Measurements from ENCODE around the gene SKP2. TPM values are rescaled to one million over a fixed set of nuclear protein-coding genes. Genes with fewer than 3 reads are reported as not detected.
"Not testable (repeated sequence)": the region's sequence is repeated elsewhere in the genome, so short reads cannot be mapped to it uniquely, and the experiment has no call there.

Gene SKP2
- polyA plus RNA-seq, 4 donors = 1.4 to 73.0 (median 7.9) TPM

DNA sequence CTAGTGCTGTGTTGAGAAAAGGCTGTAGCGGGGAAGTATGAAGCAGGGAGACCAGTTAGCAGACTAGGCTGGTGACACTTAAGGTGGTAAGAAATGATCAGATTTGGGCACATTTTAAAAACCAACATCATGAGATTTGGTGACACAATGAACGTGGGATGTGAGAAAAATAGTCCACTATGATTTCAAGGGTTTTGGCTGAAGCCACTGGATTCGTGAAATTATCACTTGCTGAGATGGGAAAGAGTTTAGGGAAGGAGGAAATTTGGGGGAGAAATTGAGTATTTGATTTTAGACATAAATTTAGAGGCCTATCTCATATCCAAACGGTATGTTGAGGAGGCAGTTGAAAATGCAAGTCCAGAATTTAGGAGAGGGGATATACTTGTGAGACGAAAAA lies 23.1 kb downstream of the SKP2 start:
- H3K27ac ChIP-seq (ENCODE audit: low read depth in 1 of 3, low read length in 2 of 3) = no peak overlapping the region
- H3K9me3 ChIP-seq (ENCODE audit: control insufficient read depth in 2 of 2, insufficient read depth in 1 of 2, low read depth in 1 of 2, low read length in 1 of 2) = no peaks in the 10 kb centered on the region
- WGBS, 3 donors = 79 to 85% (median 85%) methylated on average over 5 of the region's 5 CpGs
- H3K36me3 ChIP-seq (ENCODE audit: control insufficient read depth in 3 of 3, insufficient read depth in 2 of 3, low read depth in 1 of 3, low read length in 3 of 3) = peaks cover 7 to 15% (median 9%) of the 10 kb centered on the region in 3 donors
- H3K4me3 ChIP-seq (ENCODE audit: low read depth in 1 of 3, low read length in 3 of 3) = no peak overlapping the region
- FAIRE-seq (no peak), DNase-seq (no peak)
- no peaks in the 10 kb centered on the region for H3K27me3 ChIP-seq (ENCODE audit: control insufficient read depth in 3 of 3, insufficient read depth in 3 of 3, low read length in 3 of 3)
- no peaks in the 10 kb centered on the region for H3K4me1 ChIP-seq (ENCODE audit: control insufficient read depth in 3 of 3, insufficient read depth in 2 of 3, low read depth in 1 of 3, low read length in 2 of 3)

DNA sequence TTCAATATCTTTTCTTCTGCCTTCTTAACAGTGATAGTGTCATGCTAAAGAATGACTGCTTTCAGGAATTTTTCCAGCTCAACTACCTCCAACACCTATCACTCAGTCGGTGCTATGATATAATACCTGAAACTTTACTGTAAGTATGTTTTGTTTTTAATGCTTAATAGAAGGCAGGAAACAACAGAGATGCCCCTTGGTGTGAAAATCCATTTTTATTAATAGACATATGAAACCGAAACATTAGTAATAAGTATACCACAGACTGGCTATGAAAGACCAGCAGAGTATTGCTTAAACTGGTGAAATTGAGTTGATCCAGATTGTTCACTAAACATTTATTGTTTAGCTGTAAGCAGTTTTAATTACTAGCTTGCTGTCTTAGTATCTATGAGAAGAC lies 25.2 kb downstream of the SKP2 start:
- 67 to 86% (median 79%) methylated on average over 2 of the region's 2 CpGs for WGBS, 3 donors
- Histone ChIP-seq H3K9me3 (ENCODE audit: control insufficient read depth in 2 of 2, insufficient read depth in 1 of 2, low read depth in 1 of 2, low read length in 1 of 2) (no peaks in the 10 kb centered on the region), H3K4me3 (ENCODE audit: low read depth in 1 of 3, low read length in 3 of 3) (no peak overlapping the region), H3K4me1 (ENCODE audit: control insufficient read depth in 3 of 3, insufficient read depth in 2 of 3, low read depth in 1 of 3, low read length in 2 of 3) (no peaks in the 10 kb centered on the region), H3K27ac (ENCODE audit: low read depth in 1 of 3, low read length in 2 of 3) (no peak overlapping the region), H3K36me3 (ENCODE audit: control insufficient read depth in 3 of 3, insufficient read depth in 2 of 3, low read depth in 1 of 3, low read length in 3 of 3) (peaks cover 2 to 12% (median 5%) of the 10 kb centered on the region in 3 donors), H3K27me3 (ENCODE audit: control insufficient read depth in 3 of 3, insufficient read depth in 3 of 3, low read length in 3 of 3) (no peaks in the 10 kb centered on the region)
- DNase-seq (no peak), FAIRE-seq (no peak)

DNA sequence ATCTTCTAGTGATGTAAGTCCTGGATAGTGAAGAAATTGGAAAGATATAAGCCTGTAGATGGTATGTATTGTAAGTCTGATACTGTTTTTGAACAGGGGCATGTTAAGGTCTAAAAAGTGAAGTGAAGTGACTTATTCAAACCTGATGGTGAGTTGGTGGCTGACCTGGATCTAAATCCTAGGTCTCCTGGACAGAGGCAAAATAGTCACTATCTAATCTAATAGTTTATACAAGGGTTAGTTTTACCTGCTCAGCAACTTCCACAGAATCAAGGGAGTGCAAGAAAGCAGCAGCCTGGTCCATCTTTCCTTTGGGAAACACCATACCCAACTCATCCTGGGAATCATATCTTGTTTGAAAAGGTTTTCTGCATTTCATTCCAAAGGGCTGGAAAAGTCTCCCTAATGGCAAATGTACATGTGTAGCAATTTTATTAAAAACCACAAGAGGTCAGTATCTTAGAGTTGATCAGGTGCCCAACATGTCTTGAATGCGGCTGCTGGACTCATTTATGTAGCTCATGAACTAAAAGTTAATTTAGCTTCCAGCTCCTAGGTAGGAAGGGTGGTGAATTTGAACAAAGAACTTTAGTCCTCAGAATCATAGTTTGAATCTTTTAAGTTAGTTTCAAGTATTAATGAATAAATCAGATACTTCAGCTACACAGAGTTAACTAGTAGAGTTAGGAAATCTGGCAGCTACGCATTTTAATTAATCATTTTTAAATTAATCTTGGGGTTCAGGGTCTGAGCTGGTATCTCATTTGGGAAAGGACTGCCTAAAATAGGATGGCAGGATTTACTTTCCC lies 26.0 kb downstream of the SKP2 start:
- Histone ChIP-seq H3K27ac (ENCODE audit: low read depth in 1 of 3, low read length in 2 of 3) (no peak overlapping the region), H3K4me3 (ENCODE audit: low read depth in 1 of 3, low read length in 3 of 3) (no peak overlapping the region), H3K4me1 (ENCODE audit: control insufficient read depth in 3 of 3, insufficient read depth in 2 of 3, low read depth in 1 of 3, low read length in 2 of 3) (no peaks in the 10 kb centered on the region), H3K36me3 (ENCODE audit: control insufficient read depth in 3 of 3, insufficient read depth in 2 of 3, low read depth in 1 of 3, low read length in 3 of 3) (peaks cover 2 to 10% (median 5%) of the 10 kb centered on the region in 3 donors), H3K9me3 (ENCODE audit: control insufficient read depth in 2 of 2, insufficient read depth in 1 of 2, low read depth in 1 of 2, low read length in 1 of 2) (no peaks in the 10 kb centered on the region), H3K27me3 (ENCODE audit: control insufficient read depth in 3 of 3, insufficient read depth in 3 of 3, low read length in 3 of 3) (no peaks in the 10 kb centered on the region)
- FAIRE-seq (peak; percentile 26), DNase-seq (peak; percentile 32 to 54)
- WGBS, 3 donors = 60 to 70% (median 67%) methylated on average over 2 of the region's 2 CpGs

DNA sequence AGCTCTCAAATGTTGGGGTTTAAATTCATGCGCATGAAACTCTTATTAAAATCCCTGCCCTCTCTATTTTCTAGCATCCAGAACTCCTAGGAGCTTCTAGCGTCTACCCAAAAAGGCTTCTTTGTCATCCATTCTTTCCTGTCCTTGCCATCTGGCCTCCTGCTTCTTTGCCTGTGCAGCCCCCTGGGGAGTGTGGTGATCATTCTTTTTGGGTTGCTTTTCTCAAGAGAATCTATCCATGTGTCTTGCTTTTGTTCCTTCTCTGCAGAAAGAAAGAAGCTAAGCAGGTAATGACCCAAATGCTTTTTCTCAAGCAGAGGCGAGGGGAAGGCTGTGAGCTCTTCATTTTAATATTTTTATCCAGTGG lies 26.6 kb downstream of the SKP2 start:
- FAIRE-seq = no peak
- no peak for DNase-seq
- Histone ChIP-seq H3K36me3 (ENCODE audit: control insufficient read depth in 3 of 3, insufficient read depth in 2 of 3, low read depth in 1 of 3, low read length in 3 of 3) (peaks cover 2 to 8% (median 5%) of the 10 kb centered on the region in 3 donors), H3K4me1 (ENCODE audit: control insufficient read depth in 3 of 3, insufficient read depth in 2 of 3, low read depth in 1 of 3, low read length in 2 of 3) (no peaks in the 10 kb centered on the region), H3K4me3 (ENCODE audit: low read depth in 1 of 3, low read length in 3 of 3) (no peak overlapping the region), H3K27ac (ENCODE audit: low read depth in 1 of 3, low read length in 2 of 3) (no peak overlapping the region), H3K27me3 (ENCODE audit: control insufficient read depth in 3 of 3, insufficient read depth in 3 of 3, low read length in 3 of 3) (no peaks in the 10 kb centered on the region), H3K9me3 (ENCODE audit: control insufficient read depth in 2 of 2, insufficient read depth in 1 of 2, low read depth in 1 of 2, low read length in 1 of 2) (no peaks in the 10 kb centered on the region)
- WGBS, 3 donors = 96 to 100% (median 98%) methylated on average over 3 of the region's 3 CpGs

DNA sequence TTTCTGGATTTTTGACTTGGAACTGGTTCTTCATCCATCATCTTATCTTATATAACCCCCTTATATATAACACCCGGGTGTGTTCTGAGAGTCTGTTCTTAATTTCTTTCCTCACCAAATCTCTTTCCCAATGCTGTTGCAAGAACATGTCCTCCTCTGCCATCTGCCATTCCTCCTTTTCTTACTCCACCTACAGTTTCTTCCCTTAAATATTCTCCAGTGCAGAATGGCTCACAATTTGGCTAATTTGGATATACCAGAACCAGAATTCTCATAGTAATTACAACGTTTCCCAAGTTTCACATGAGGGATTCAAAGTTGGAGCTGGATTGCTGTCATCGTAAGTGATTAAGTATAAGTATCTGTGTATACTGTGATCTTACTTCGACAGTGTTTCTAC lies 28.0 kb downstream of the SKP2 start:
- no peaks in the 10 kb centered on the region for H3K27me3 ChIP-seq (ENCODE audit: control insufficient read depth in 3 of 3, insufficient read depth in 3 of 3, low read length in 3 of 3)
- H3K36me3 ChIP-seq (ENCODE audit: control insufficient read depth in 3 of 3, insufficient read depth in 2 of 3, low read depth in 1 of 3, low read length in 3 of 3) = peaks cover 2 to 3% (median 2%) of the 10 kb centered on the region in 3 donors
- FAIRE-seq (no peak), DNase-seq (no peak)
- no peak overlapping the region for H3K4me3 ChIP-seq (ENCODE audit: low read depth in 1 of 3, low read length in 3 of 3)
- 77 to 88% (median 88%) methylated on average over 4 of the region's 4 CpGs for whole genome bisulfite sequencing, 3 donors
- no peaks in the 10 kb centered on the region for H3K4me1 ChIP-seq (ENCODE audit: control insufficient read depth in 3 of 3, insufficient read depth in 2 of 3, low read depth in 1 of 3, low read length in 2 of 3)
- no peak overlapping the region for H3K27ac ChIP-seq (ENCODE audit: low read depth in 1 of 3, low read length in 2 of 3)
- no peaks in the 10 kb centered on the region for H3K9me3 ChIP-seq (ENCODE audit: control insufficient read depth in 2 of 2, insufficient read depth in 1 of 2, low read depth in 1 of 2, low read length in 1 of 2)

DNA sequence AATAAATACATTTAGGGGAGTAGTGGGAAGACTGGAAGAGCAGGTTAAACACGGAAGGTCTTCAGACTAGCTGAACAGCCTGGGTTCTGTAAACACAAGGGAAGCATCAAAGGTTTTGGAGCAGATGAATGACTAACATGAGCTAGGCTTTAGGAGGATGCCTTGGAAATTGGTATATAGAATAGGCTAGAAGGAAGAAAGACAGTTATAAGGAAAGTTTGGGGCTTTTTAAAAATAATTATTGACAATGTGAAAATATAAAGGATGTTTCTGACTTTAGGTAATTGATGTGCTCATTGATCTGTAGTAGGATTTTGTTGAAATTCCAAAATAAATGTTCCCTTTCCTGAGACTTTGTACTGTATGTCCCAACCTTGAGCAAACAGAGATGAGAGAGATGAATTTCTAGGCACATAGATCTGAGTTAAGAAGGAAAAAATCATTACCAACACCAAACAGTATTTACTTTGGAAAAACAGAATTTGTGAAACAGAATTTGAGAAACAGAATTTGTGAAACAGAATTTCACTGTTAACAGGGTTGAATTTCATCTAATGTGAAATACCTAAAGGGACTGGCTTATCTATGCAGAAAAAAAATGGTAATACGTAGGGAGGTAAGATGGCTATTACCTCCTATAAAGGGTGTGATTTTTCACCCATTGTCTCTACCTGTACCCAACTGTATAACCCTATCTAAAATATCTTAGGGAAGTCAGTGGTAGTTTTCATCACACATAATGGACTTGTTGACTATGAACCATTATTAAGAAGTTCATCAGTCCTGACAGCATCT lies 28.8 kb downstream of the SKP2 start:
- DNase-seq (no peak), FAIRE-seq (no peak)
- Histone ChIP-seq H3K36me3 (ENCODE audit: control insufficient read depth in 3 of 3, insufficient read depth in 2 of 3, low read depth in 1 of 3, low read length in 3 of 3) (peaks cover 2 to 3% (median 2%) of the 10 kb centered on the region in 3 donors), H3K9me3 (ENCODE audit: control insufficient read depth in 2 of 2, insufficient read depth in 1 of 2, low read depth in 1 of 2, low read length in 1 of 2) (no peaks in the 10 kb centered on the region), H3K4me1 (ENCODE audit: control insufficient read depth in 3 of 3, insufficient read depth in 2 of 3, low read depth in 1 of 3, low read length in 2 of 3) (no peaks in the 10 kb centered on the region), H3K27me3 (ENCODE audit: control insufficient read depth in 3 of 3, insufficient read depth in 3 of 3, low read length in 3 of 3) (no peaks in the 10 kb centered on the region), H3K27ac (ENCODE audit: low read depth in 1 of 3, low read length in 2 of 3) (no peak overlapping the region), H3K4me3 (ENCODE audit: low read depth in 1 of 3, low read length in 3 of 3) (no peak overlapping the region)
- WGBS, 3 donors = 81 to 89% (median 84%) methylated on average over 2 of the region's 2 CpGs

DNA sequence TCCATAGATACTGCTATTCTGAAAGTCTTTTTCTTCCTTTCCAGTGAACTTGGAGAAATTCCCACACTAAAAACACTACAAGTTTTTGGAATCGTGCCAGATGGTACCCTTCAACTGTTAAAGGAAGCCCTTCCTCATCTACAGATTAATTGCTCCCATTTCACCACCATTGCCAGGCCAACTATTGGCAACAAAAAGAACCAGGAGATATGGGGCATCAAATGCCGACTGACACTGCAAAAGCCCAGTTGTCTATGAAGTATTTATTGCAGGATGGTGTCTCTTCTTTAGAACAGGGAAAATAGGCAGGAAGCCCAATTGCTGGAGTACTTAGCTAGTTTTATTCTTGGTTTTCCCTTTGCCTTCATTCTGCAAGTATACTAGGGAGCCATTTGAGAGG lies 29.9 kb downstream of the SKP2 start:
- WGBS, 3 donors = 89 to 94% (median 93%) methylated on average over 2 of the region's 2 CpGs

DNA sequence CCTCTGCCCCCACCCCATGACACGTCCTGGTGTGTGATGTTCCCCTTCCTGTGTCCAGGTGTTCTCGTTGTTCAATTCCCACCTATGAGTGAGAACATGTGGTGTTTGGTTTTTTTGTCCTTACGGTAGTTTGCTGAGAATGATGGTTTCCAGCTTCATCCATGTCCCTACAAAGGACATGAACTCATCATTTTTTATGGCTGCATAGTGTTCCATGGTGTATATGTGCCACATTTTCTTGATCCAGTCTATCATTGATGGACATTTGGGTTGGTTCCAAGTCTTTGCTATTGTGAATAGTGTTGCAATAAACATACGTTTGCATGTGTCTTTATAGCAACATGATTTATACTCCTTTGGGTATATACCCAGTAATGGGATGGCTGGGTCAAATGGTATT lies 32.5 kb downstream of the SKP2 start:
- not testable (repeated sequence) for H3K4me1 ChIP-seq (ENCODE audit: control insufficient read depth in 3 of 3, insufficient read depth in 2 of 3, low read depth in 1 of 3, low read length in 2 of 3); H3K9me3 ChIP-seq (ENCODE audit: control insufficient read depth in 2 of 2, insufficient read depth in 1 of 2, low read depth in 1 of 2, low read length in 1 of 2); H3K27ac ChIP-seq (ENCODE audit: low read depth in 1 of 3, low read length in 2 of 3); DNase-seq; H3K36me3 ChIP-seq (ENCODE audit: control insufficient read depth in 3 of 3, insufficient read depth in 2 of 3, low read depth in 1 of 3, low read length in 3 of 3); H3K27me3 ChIP-seq (ENCODE audit: control insufficient read depth in 3 of 3, insufficient read depth in 3 of 3, low read length in 3 of 3); H3K4me3 ChIP-seq (ENCODE audit: low read depth in 1 of 3, low read length in 3 of 3); FAIRE-seq
- WGBS, 3 donors = 85 to 97% (median 95%) methylated on average over 2 to 4 of the region's 4 CpGs

More for the DNA sequence above, 29.9 kb downstream of the SKP2 start:
- no peaks in the 10 kb centered on the region for H3K9me3 ChIP-seq (ENCODE audit: control insufficient read depth in 2 of 2, insufficient read depth in 1 of 2, low read depth in 1 of 2, low read length in 1 of 2)
- DNase-seq (no peak), FAIRE-seq (no peak)
- H3K4me1 ChIP-seq (ENCODE audit: control insufficient read depth in 3 of 3, insufficient read depth in 2 of 3, low read depth in 1 of 3, low read length in 2 of 3) = no peaks in the 10 kb centered on the region
- H3K27ac ChIP-seq (ENCODE audit: low read depth in 1 of 3, low read length in 2 of 3) = no peak overlapping the region
- no peaks in the 10 kb centered on the region for H3K27me3 ChIP-seq (ENCODE audit: control insufficient read depth in 3 of 3, insufficient read depth in 3 of 3, low read length in 3 of 3)
- H3K36me3 ChIP-seq (ENCODE audit: control insufficient read depth in 3 of 3, insufficient read depth in 2 of 3, low read depth in 1 of 3, low read length in 3 of 3) = peaks cover 2 to 3% (median 2%) of the 10 kb centered on the region in 3 donors
- H3K4me3 ChIP-seq (ENCODE audit: low read depth in 1 of 3, low read length in 3 of 3) = no peak overlapping the region

Measured in small intestine (tissue), 7 donors.